ENCODE results near the gene EZR. TPM values are rescaled to one million over a fixed set of nuclear protein-coding genes. Genes with fewer than 3 reads are reported as not detected.

Gene EZR
- total and polyA plus RNA-seq, 2 of the 13 experiments (the other 11 are each of a cell fraction or from before 2014, with no cell fraction given): 34.7 to 60.3 TPM

- TF ChIP-seq, protein P1, sequence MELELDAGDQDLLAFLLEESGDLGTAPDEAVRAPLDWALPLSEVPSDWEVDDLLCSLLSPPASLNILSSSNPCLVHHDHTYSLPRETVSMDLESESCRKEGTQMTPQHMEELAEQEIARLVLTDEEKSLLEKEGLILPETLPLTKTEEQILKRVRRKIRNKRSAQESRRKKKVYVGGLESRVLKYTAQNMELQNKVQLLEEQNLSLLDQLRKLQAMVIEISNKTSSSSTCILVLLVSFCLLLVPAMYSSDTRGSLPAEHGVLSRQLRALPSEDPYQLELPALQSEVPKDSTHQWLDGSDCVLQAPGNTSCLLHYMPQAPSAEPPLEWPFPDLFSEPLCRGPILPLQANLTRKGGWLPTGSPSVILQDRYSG (CRISPR knock-in tag; IDR thresholded peaks at IDR 0.05): no peak
- TF ChIP-seq ZNF703 (CRISPR knock-in tag; IDR thresholded peaks at IDR 0.05; ENCODE audit: borderline replicate concordance): no peak
- TF ChIP-seq ZIK1 (CRISPR knock-in tag; IDR thresholded peaks at IDR 0.05; ENCODE audit: borderline replicate concordance, low read depth): no peak
- TF ChIP-seq, protein P2, sequence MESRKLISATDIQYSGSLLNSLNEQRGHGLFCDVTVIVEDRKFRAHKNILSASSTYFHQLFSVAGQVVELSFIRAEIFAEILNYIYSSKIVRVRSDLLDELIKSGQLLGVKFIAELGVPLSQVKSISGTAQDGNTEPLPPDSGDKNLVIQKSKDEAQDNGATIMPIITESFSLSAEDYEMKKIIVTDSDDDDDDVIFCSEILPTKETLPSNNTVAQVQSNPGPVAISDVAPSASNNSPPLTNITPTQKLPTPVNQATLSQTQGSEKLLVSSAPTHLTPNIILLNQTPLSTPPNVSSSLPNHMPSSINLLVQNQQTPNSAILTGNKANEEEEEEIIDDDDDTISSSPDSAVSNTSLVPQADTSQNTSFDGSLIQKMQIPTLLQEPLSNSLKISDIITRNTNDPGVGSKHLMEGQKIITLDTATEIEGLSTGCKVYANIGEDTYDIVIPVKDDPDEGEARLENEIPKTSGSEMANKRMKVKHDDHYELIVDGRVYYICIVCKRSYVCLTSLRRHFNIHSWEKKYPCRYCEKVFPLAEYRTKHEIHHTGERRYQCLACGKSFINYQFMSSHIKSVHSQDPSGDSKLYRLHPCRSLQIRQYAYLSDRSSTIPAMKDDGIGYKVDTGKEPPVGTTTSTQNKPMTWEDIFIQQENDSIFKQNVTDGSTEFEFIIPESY (CRISPR knock-in tag; IDR thresholded peaks at IDR 0.05): peak; percentile 46; the same call in 1 of the 2 replicates
- no peak; the same call in 1 of the 2 replicates for TF ChIP-seq ZFX (CRISPR knock-in tag; IDR thresholded peaks at IDR 0.05; ENCODE audit: low read depth)
- no peak for TF ChIP-seq GTF2F1 (IDR thresholded peaks at IDR 0.05; ENCODE audit: low read length)
- no peak for TF ChIP-seq ZNF274 (CRISPR knock-in tag; IDR thresholded peaks at IDR 0.05)
- TF ChIP-seq, protein P3, sequence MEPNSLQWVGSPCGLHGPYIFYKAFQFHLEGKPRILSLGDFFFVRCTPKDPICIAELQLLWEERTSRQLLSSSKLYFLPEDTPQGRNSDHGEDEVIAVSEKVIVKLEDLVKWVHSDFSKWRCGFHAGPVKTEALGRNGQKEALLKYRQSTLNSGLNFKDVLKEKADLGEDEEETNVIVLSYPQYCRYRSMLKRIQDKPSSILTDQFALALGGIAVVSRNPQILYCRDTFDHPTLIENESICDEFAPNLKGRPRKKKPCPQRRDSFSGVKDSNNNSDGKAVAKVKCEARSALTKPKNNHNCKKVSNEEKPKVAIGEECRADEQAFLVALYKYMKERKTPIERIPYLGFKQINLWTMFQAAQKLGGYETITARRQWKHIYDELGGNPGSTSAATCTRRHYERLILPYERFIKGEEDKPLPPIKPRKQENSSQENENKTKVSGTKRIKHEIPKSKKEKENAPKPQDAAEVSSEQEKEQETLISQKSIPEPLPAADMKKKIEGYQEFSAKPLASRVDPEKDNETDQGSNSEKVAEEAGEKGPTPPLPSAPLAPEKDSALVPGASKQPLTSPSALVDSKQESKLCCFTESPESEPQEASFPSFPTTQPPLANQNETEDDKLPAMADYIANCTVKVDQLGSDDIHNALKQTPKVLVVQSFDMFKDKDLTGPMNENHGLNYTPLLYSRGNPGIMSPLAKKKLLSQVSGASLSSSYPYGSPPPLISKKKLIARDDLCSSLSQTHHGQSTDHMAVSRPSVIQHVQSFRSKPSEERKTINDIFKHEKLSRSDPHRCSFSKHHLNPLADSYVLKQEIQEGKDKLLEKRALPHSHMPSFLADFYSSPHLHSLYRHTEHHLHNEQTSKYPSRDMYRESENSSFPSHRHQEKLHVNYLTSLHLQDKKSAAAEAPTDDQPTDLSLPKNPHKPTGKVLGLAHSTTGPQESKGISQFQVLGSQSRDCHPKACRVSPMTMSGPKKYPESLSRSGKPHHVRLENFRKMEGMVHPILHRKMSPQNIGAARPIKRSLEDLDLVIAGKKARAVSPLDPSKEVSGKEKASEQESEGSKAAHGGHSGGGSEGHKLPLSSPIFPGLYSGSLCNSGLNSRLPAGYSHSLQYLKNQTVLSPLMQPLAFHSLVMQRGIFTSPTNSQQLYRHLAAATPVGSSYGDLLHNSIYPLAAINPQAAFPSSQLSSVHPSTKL (CRISPR knock-in tag; IDR thresholded peaks at IDR 0.05): peak; percentile 90
- TF ChIP-seq ZBTB10 (CRISPR knock-in tag; IDR thresholded peaks at IDR 0.05; ENCODE audit: borderline replicate concordance): no peak; the same call in 1 of the 2 replicates
- TF ChIP-seq CHCHD3 (CRISPR knock-in tag; IDR thresholded peaks at IDR 0.05): no peak
- peak; percentile 46 for TF ChIP-seq ELF1 (CRISPR knock-in tag; IDR thresholded peaks at IDR 0.05)
- TF ChIP-seq SALL1 (CRISPR knock-in tag; IDR thresholded peaks at IDR 0.05): peak; percentile 80
- peak; percentile 54; the same call in 1 of the 2 replicates for TF ChIP-seq KAT8 (CRISPR knock-in tag; IDR thresholded peaks at IDR 0.05)
- peak; percentile 92 for TF ChIP-seq SP5 (CRISPR knock-in tag; IDR thresholded peaks at IDR 0.05; ENCODE audit: borderline replicate concordance, low read depth)
- TF ChIP-seq ZNF326 (CRISPR knock-in tag; IDR thresholded peaks at IDR 0.05; ENCODE audit: borderline replicate concordance): no peak
Measured at GRCh38 chr6:158853072-158853879, 34.1 kb upstream of the EZR start (continued).
